Endodermal cell (in vitro differentiated cells): ENCODE measurements around the gene ARFGEF2. TPM values are rescaled to one million over a fixed set of nuclear protein-coding genes. Genes with fewer than 3 reads are reported as not detected.

Experiments used
- DNase-seq: peaks from one replicate; pipeline ENCODE4 v3.0.0-alpha.2; 2017
- H3K27ac ChIP-seq: 2 replicates; pipeline ENCODE4 v1.5.1; 2013; ENCODE audit warnings: mild to moderate bottlenecking, low read depth, low read length, moderate library complexity
- H3K27me3 ChIP-seq: 2 replicates; pipeline ENCODE4 v1.6.1; 2013; ENCODE audit warnings: mild to moderate bottlenecking, low read length, moderate library complexity; ENCODE audit not compliant: insufficient read depth, control insufficient read depth, poor library complexity, severe bottlenecking
- H3K36me3 ChIP-seq: 2 replicates; pipeline ENCODE4 v1.7.0; 2013; ENCODE audit warnings: mild to moderate bottlenecking, low read length, moderate library complexity; ENCODE audit not compliant: control insufficient read depth, insufficient read depth
- H3K4me1 ChIP-seq: one replicate; pipeline ENCODE4 v1.7.0; 2013; ENCODE audit warnings: low read length; ENCODE audit not compliant: control insufficient read depth, insufficient read depth
- H3K4me3 ChIP-seq: 2 replicates; pipeline ENCODE4 v1.5.1; 2013; ENCODE audit warnings: mild to moderate bottlenecking, low read length, moderate library complexity
- H3K9ac ChIP-seq: 2 replicates; pipeline ENCODE4 v1.6.1; 2013; ENCODE audit warnings: mild to moderate bottlenecking, low read length, moderate library complexity; ENCODE audit not compliant: poor library complexity, severe bottlenecking; ENCODE audit errors: extremely low read depth
- H3K9me3 ChIP-seq: 2 replicates; pipeline ENCODE4 v1.6.1; 2013; ENCODE audit warnings: mild to moderate bottlenecking, low read length, moderate library complexity; ENCODE audit not compliant: control insufficient read depth
- H3K27ac Mint-ChIP-seq: 2 replicates; pipeline ENCODE4 v1.8.0; 2020; ENCODE audit warnings: mixed read lengths
- H3K27me3 Mint-ChIP-seq: 2 replicates; pipeline ENCODE4 v1.8.0; 2021; ENCODE audit warnings: mild to moderate bottlenecking, mixed read lengths; ENCODE audit not compliant: insufficient read depth
- H3K36me3 Mint-ChIP-seq: 2 replicates; pipeline ENCODE4 v1.8.0; 2020; ENCODE audit warnings: low read depth, mixed read lengths
- H3K4me1 Mint-ChIP-seq: 2 replicates; pipeline ENCODE4 v1.8.0; 2020; ENCODE audit warnings: mixed read lengths
- H3K4me3 Mint-ChIP-seq: 2 replicates; pipeline ENCODE4 v1.8.0; 2020; ENCODE audit warnings: mild to moderate bottlenecking, moderate library complexity, mixed read lengths
- H3K9me3 Mint-ChIP-seq: 2 replicates; pipeline ENCODE4 v1.8.0; 2020; ENCODE audit warnings: mild to moderate bottlenecking, mixed read lengths
- WGBS, 2 experiments: methylation state at CpG; one replicate each; pipeline versions ENCODE4 v1.1.5 to v1.1.7; 2013; ENCODE audit warnings: missing lambda C conversion rate in 2 of 2, mixed read lengths in 1 of 2; ENCODE audit not compliant: insufficient coverage in 1 of 2, insufficient read length in 1 of 2; 5-methylcytosine and 5-hydroxymethylcytosine counted together
- long read RNA-seq, 4 experiments: library from polyadenylated mRNA in 2 of 4; library from RNA in 1 of 4; library from capped mRNA in 1 of 4; stranded (forward) in 3 of 4; unstranded in 1 of 4; transcript quantifications; one replicate each; pipeline ENCODE4 v2.0.0, GENCODE V29; 2020 to 2021; ENCODE audit warnings: inconsistent platforms in 1 of 4
- polyA plus RNA-seq, 2 experiments: library from polyadenylated mRNA; stranded (reverse); fragments of 50-300 nt; gene quantifications; one replicate each; pipeline ENCODE4 v1.2.3, GENCODE V29; 2013
- total RNA-seq, 2 donors: library from RNA; stranded (reverse); fragmentation: NEBNext Ultra II Directional in 1 of 2; extraction: Animal tissue kit (Norgen Biotek cat#: 25700) in 1 of 2; gene quantifications; 2 replicates in 1 of 2; 3 replicates in 1 of 2; pipeline ENCODE4 v1.2.1, GENCODE V29; 2021
- TF ChIP-seq, protein P1 (sequence below): fragments of 200-600 bp; sonication (generic); conservative IDR thresholded peaks from 2 replicates; pipeline ENCODE4 v1.5.0; 2021; ENCODE audit warnings: antibody characterized with exemption, mild to moderate bottlenecking

ARFGEF2 gene
- 10 to 100 TPM; 23.6 to 29.4 TPM for total RNA-seq
- polyA plus RNA-seq (2013, experiment 1 of 2): 10.4 TPM
- polyA plus RNA-seq (2013, experiment 2 of 2): 11.6 TPM
- long read RNA-seq, experiment 1, partial matches to known transcripts: 6 of 12 reads
- long read RNA-seq, experiment 1, other reads (novel, unspliced or antisense): 6 of 12 reads
- long read RNA-seq, experiment 2, full-length matches to known transcripts: 5 of 31 reads
- long read RNA-seq, experiment 2, partial matches to known transcripts: 11 of 31 reads
- long read RNA-seq, experiment 2, other reads (novel, unspliced or antisense): 15 of 31 reads
- long read RNA-seq, experiment 3, partial matches to known transcripts: 19 of 22 reads
- long read RNA-seq, experiment 3, other reads (novel, unspliced or antisense): 3 of 22 reads
- long read RNA-seq, experiment 4: 0 reads

GRCh38 chr20:48921168-48921882 is at the start of gene ARFGEF2:
Gene ARFGEF2 (plus strand): TSS chr20:48921711. CDS start chr20:48921890, 179 bp downstream.
- H3K27me3 Mint-ChIP-seq: peaks cover 4% of the 10 kb centered on the region
- peaks cover 8% of the 10 kb centered on the region for H3K4me1 ChIP-seq
- H3K4me1 Mint-ChIP-seq: peaks cover 30% of the 10 kb centered on the region
- peak within 1 kb of the TSS; percentile 99 for H3K27ac Mint-ChIP-seq
- H3K4me3 Mint-ChIP-seq: peak within 1 kb of the TSS; percentile 93
- peak; percentile 97 for DNase-seq
- TF ChIP-seq, protein P1, sequence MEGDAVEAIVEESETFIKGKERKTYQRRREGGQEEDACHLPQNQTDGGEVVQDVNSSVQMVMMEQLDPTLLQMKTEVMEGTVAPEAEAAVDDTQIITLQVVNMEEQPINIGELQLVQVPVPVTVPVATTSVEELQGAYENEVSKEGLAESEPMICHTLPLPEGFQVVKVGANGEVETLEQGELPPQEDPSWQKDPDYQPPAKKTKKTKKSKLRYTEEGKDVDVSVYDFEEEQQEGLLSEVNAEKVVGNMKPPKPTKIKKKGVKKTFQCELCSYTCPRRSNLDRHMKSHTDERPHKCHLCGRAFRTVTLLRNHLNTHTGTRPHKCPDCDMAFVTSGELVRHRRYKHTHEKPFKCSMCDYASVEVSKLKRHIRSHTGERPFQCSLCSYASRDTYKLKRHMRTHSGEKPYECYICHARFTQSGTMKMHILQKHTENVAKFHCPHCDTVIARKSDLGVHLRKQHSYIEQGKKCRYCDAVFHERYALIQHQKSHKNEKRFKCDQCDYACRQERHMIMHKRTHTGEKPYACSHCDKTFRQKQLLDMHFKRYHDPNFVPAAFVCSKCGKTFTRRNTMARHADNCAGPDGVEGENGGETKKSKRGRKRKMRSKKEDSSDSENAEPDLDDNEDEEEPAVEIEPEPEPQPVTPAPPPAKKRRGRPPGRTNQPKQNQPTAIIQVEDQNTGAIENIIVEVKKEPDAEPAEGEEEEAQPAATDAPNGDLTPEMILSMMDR: no peak
- H3K27ac ChIP-seq: peak within 1 kb of the TSS; percentile 85
- peaks cover 4% of the 10 kb centered on the region for H3K36me3 ChIP-seq
- no peaks in the 10 kb centered on the region for H3K9me3 ChIP-seq
- peaks cover 3% of the 10 kb centered on the region for H3K9me3 Mint-ChIP-seq
- WGBS, 2 experiments: 2 to 7% methylated on average over 21 to 70 of the region's 70 CpGs
- peak within 1 kb of the TSS; percentile 96 for H3K9ac ChIP-seq
- H3K4me3 ChIP-seq: peak within 1 kb of the TSS; percentile 99
- no peaks in the 10 kb centered on the region for H3K27me3 ChIP-seq
- no peaks in the 10 kb centered on the region for H3K36me3 Mint-ChIP-seq

DNA sequence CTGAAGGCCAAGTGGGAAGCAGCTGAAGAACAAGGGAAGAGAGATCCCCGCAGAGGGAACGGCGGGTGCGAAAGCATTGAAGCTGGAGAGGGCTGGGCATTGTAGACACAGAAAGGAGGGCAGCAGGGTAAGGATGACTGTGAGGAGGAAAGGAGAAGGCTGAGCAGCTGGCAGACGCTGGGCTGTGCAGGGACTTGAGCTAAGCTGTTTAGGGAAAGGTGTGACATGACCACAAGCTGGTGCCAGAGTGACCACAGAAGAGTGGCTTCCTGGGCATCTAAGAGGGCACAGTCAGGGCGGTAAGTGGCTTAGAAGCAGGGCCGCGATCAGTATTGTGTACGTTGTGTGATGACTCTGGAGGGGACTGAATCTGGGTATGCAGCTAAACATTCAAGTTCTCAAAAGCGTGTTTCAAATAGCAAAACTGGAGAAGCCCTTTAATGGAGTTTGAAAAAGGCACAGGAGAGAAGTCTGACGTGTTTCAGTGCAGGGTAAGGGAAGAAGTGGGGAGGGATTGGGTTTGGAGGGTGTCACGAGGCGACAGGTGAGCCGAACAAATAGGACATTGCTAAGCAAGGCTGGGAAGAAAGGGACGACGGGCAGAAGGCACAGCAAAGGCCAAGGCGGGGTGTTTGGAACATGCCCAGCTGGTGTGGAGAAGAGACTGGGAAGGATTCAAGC is 46.1 kb upstream of the ARFGEF2 start:
- no peaks in the 10 kb centered on the region for H3K36me3 ChIP-seq
- no peak for DNase-seq
- WGBS, 2 experiments: 90 to 91% methylated on average over 13 to 17 of the region's 17 CpGs
- Mint-ChIP-seq H3K36me3 (no peaks in the 10 kb centered on the region), H3K4me3 (no peak overlapping the region), H3K27ac (no peak overlapping the region), H3K4me1 (peaks cover 17% of the 10 kb centered on the region), H3K27me3 (peaks cover 10% of the 10 kb centered on the region), H3K9me3 (no peaks in the 10 kb centered on the region)
- H3K4me1 ChIP-seq: peaks cover 12% of the 10 kb centered on the region
- H3K9me3 ChIP-seq: no peaks in the 10 kb centered on the region
- no peak overlapping the region for H3K9ac ChIP-seq
- no peak overlapping the region for H3K4me3 ChIP-seq
- H3K27me3 ChIP-seq: peaks cover 14% of the 10 kb centered on the region
- no peak overlapping the region for H3K27ac ChIP-seq
- TF ChIP-seq, protein P1: no peak

GRCh38 chr20:48875914-48876240 is 45.6 kb upstream of the ARFGEF2 start:
- Mint-ChIP-seq H3K36me3 (no peaks in the 10 kb centered on the region), H3K4me3 (no peak overlapping the region), H3K27ac (no peak overlapping the region), H3K4me1 (peaks cover 17% of the 10 kb centered on the region), H3K9me3 (no peaks in the 10 kb centered on the region), H3K27me3 (peaks cover 10% of the 10 kb centered on the region)
- Histone ChIP-seq H3K4me3 (no peak overlapping the region), H3K27me3 (peaks cover 14% of the 10 kb centered on the region), H3K27ac (no peak overlapping the region), H3K9ac (no peak overlapping the region), H3K4me1 (peaks cover 12% of the 10 kb centered on the region), H3K9me3 (no peaks in the 10 kb centered on the region), H3K36me3 (no peaks in the 10 kb centered on the region)
- TF ChIP-seq, protein P1: no peak
- WGBS, 2 experiments: 91 to 95% methylated on average over 3 to 5 of the region's 5 CpGs
- no peak for DNase-seq
